Measurements from ENCODE around the gene TSR2.

Gene TSR2, protein sequence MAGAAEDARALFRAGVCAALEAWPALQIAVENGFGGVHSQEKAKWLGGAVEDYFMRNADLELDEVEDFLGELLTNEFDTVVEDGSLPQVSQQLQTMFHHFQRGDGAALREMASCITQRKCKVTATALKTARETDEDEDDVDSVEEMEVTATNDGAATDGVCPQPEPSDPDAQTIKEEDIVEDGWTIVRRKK

DNA sequence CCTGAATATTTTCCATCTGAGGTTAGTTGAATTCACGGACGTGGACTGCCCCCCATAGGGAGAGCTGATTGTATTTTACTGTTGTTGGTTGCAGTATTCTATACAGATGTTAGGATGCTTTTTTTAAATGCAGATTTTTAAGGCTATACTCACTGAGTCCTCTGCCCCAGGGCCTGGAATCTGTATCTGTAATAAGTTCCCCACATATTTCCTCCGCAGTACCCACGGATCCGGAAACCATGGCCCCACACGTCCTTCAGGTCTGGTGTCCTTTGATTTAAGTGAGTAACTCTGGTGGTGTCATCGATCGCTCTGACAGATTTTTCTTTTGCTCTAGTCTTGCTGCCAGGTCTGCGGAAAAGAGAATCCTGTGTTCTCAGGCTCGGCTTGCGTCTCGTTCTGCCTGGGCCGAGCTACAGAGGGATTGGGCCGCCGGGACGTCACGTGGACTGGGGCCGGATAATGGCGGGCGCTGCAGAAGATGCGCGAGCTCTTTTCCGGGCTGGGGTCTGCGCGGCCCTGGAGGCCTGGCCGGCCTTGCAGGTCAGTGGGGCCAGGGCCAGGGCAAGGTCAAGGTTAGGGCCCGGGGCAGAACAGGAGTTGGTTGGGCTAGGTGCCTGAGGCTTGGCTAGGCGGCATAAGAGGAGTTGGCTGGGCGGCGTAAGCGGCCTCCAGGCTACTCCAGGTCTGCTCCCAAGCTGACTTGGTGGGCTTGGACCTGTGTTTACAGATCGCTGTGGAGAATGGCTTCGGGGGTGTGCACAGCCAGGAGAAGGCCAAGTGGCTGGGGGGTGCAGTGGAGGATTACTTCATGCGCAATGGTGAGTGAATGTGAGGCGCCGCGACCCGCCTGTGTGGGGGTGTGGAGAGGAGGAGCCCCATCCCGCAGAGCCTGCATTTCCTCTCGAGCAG lies at the start of gene TSR2:
Gene TSR2, plus strand, starts transcription at position 445 of the 912 bp plus-strand sequence. Its CDS starts 18 bp downstream, at position 463.
- DNase-seq (ENCODE audit: low spot score) = peak; percentile 77

DNA sequence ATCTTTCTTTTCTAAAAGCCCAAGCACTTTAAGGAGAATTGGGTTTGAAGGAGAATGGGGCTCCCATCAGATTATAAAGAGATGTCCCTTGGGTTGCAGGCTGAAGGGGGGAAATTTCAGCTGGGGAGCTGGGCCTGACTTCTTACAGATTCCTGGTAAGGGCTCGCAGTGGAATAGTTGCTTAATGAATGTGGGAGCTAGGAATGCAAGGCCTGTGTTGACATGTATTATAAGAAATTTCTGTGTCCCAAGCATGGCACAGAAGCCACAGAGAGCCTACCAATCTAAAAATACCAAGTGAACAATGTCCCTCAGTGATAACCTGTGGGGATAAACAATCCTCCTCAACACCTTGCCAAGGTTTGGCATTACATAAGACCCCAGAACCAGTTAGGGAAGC lies 43.1 kb upstream of the TSR2 start:
- DNase-seq (ENCODE audit: low spot score) = no peak

DNA sequence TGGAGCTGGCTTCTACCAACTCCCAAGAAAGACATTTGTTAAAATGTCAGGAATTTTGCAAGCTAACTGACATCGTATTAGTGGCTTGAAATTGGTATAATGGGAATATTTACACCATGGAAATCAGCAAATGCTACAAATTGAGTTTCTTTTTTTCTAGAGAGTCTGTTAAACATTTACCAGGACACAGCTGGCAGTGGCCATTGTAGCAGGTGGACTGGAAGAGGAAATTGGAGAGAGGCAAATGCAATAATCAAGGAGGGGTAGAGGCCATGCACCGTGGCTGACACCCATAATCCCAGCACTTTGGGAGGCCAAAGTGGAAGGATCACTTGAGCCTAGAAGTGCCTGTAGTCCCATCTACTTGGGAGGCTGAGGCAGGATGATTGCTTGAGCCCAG lies 32.9 kb upstream of the TSR2 start:
- no peak for DNase-seq (ENCODE audit: low spot score)

DNA sequence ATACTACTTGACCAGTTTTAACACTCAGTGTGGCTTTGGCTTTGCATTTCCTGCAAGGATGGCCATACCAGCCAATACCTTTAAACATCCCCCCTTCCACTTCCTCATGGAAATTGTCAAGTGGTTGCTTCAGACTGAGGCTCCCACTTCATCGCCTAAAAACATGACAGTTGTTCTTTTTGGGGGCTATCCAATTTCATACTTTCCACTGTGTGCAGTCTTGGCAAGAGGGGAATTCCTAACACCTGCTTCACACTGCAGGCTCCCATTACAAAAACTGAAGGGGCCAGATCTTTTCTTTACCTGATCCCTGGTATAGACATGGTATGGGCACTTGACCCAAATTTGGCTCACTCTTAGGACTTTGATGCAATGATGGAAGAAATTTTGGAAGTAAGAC lies 28.5 kb upstream of the TSR2 start:
- DNase-seq (ENCODE audit: low spot score) = no peak

DNA sequence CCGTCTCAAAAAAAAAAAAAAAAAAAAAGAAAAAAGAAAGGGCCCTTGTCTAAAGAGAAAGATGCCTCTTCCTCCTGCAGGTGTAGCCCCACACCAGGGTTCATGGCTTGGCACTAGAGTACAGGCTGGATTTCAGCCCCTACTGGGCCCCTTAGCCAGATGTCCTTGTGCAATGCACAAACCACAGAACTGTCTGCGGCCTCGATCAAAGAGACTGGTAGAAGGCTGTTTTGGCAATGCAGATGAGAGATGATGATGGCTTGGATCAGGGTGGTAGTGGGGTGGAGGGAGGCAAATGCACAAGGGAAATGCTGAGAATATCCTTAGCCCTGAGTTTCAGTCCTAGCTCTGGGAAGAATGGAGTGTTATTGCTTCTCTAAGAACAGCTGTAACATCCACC lies 26.5 kb upstream of the TSR2 start:
- no peak for DNase-seq (ENCODE audit: low spot score)

DNA sequence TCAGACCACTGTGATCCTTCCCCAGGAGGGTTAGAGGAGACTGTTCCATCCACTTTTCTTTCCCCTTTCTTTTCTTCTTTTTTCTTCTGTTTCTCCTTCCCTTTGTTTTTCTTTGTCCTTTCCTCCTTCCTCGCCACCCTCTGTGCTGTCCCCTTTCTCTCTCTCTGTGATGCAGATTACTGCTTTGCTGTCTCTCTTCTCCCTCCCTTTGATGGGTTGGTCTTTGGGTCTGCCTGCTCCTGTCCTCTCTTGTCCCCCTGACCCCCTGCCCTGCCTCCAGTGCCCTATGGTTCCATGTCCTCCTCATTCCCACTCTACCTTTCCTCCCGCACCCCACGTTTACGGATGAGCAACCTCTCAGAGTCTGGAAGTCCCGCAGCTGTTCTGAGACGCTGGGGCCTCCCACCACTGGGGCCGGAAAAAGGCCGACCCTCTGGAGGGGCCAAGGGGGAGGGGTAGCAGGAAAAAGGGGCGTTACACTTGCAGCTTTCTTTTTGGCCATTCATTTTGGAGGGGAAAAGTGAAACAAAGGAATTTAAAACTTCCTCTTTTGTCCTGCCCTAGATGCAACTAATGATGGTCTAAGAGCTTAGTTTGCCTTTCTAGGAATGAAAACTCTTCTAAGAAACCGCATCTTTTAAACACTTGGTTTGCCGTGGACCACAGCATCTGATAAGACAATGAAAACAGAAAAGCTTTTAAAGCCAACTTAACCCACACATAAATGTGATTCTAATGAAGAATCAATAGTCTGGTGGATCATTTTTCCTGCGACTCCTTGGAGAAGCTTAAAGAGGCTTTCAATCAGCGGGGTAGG lies 24.5 kb upstream of the TSR2 start:
- DNase-seq (ENCODE audit: low spot score) = peak; percentile 16

DNA sequence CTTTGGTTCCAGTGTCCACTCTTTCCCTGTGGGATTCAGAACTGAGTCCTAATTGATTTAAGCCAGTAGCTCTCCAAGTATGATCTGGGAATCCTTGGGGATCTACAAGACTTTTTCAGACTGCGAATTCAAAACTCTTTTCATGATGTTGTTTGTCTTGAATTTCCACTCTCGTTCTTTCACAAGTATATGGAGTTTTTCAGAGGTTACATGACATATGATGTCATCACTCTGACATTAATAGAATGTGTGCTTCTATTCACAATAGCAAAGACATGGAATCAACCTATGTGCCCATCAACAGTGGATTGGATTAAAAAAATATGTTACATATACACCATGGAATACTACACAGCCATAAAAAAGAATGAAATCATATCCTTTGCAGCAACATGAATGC lies 23.2 kb upstream of the TSR2 start:
- DNase-seq (ENCODE audit: low spot score) = no peak

DNA sequence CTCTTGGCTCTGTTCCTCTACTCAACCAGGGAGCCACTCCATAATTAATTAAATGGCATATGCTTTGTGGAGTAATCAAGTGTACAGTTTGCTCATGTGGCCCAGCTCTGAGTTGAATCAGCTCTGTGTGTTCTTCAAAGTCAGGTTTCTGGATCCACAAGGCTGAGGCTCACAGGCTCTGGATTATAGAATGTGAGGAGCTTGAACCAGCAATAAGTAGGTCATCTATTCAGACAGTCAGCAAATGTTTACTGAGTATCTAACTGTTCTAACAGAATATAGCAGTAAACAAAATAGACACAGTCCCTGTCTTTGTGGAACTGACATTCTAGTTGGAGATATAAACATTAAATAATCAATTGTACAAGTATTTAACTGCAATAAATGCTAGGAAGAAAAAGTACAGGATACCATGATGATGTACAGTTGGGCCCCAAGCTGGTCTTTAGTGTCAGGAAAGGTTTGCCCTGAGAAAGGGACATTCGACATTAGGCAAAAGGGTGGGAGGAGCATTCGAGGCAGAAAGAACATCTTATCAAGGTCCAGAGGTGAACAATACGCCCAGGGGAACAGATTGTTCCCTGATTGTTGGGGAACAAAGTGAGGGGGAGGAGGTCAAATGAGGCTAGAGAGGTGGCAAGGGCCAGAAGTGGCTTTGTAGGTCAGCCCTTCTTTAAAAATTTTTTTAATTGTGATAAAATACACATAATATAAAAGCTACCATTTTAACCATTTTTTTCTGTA lies 20.5 kb upstream of the TSR2 start:
- no peak for DNase-seq (ENCODE audit: low spot score)

DNA sequence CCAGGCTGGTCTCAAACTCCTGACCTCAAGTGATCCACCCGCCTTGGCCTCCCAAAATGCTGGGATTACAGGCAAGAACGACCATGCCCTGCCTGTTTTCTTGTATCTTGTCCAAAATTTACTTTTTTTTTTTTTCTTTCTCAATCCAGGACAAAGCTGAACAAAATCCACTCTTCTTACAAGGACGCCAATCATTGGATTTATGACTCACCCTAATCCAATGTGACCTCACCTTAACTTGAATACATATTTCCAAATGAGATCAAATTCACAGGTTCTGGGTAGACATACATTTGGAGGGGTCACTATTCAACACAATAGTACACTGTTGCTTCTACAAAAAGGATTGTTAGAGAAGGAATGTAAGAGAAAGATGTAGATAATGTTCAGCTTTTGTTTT lies 18.0 kb upstream of the TSR2 start:
- DNase-seq (ENCODE audit: low spot score) = no peak

DNA sequence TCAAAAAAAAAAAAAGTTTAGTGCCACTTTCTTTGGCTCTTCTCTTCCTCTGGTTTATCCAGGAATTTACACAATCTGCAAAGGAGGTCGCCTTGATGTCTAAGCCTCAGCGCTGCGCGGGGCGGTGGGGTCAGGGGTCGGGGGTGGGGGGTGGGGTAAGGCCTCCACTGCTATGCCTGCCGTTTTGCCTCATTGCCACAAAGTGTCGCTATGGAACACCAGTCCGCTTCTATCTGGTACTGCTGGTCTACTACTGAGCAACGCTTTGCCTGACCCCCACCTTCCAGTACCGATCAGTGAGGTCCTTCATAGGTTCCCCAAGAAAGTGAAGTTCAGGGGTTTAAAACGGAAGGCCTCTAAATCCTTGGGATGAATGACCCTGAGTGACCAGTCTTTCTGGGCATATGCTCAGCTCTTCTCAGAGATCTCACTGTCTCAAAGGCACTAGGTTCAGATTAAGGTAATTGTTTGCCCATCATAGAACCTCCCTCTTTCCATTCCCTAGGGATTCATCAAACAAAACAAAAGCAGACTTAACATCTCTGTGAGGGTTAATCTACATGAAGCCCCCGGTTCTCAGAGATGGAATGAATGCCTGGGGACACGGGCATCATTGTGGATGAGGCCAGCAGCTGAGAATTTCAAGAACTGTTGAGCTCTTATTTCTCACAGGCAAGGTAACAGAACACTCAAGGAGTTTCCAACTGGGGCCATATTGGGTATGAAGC lies 16.9 kb upstream of the TSR2 start:
- DNase-seq (ENCODE audit: low spot score) = peak; percentile 67

DNA sequence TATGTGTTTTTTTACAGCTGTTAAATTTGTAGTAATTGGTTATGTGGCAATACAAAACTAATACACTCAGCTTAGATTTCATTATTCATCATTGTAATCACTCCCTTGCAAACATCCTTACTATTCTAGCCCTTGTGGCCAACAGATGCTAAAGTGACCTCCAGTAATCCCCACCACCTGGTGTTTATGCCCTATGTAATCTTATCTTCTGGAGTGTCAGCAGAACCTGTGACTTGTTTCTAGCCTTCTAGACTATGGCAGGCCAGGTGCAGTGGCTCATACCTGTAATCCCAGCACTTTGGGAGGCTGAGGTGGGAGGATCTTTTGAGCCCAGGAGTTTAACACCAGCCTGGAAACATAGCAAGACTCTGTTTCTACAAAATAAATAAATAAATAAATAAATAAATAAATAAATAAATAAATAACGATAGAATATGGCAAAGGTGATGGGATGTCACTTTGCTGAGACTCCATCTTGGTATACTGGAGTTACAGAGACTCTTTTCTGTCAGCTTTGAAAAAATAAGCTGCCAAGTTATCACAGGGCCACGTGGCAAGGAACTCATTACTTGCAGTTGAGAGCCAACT lies 12.3 kb upstream of the TSR2 start:
- no peak for DNase-seq (ENCODE audit: low spot score)

DNA sequence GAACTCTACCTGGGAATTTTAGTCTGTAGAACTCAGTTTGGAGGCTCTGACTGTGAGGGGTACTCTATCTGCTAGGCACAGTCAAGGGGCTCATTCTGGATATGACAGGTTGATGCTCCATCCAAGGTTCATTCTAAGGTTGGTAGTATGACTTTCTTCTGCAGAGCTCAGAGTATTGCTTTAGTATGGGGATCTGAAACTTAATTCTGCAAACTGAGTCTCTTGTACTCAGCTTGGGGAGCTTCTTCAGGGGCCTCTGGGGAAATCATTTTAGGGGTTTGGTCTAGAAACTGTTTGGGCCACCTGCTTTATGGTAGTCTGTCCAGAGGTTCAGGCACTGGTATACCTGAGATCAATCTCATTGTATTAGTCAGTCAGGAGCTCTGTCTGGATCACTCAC lies 9.7 kb upstream of the TSR2 start:
- no peak for DNase-seq (ENCODE audit: low spot score)

DNA sequence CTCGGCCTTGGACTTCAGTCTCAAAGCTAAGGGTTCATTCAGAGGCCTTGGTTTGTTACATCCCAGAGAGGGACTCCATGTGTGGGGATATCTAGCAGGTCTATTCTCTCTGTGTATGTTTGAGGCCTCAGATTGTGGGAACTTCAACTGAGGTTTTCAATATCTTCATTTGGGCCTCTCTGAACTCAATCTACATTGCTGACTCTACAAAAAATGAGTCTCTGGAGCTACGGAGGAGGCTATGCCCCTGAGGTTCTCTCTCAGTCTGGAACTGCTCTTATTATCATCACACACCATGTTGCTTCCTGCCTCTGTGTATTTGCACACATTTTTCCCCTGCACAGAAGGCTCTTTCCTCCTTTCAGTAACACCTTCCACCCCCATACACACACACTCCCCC lies 5.1 kb upstream of the TSR2 start:
- no peak for DNase-seq (ENCODE audit: low spot score)

DNA sequence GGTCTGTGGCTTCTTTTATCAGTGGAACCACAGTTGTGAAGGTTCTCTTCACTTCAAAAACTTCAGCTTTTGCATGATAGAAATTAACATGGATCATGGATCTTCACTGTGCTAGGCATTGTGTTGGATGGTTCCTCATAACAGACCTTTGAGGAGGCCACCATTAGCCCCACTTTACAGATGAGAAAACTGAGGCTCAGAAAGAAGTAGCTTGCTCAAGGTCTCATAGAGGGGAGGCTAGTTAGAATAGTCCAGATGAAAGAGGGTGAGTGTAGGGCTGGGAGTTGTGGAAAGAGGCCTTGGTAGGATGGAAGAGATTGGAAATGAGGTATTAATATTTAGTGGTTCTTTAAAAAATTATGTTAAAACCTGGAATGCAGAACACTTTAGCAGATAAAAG lies 2.6 kb downstream of the TSR2 start:
- no peak for DNase-seq (ENCODE audit: low spot score)

DNA sequence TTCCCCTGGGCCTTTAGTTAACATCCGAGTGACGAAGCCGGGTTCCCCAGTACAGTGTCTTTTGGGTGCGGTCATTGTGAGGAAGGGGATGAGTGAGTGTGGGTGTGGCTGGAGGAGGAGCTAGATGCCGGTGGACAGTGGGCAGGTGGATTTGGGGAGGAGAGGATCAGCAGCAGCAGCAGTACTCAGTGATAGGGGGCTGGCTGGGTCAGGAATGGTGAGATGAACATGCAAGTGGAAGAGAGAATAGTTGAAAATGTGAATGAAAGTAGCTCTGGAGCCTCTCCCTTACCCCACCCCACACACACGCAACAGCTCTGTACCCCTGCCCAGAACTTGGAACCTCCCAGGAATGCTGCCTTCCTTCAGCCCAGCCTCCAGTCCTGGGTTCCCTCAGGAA lies 4.5 kb downstream of the TSR2 start:
- no peak for DNase-seq (ENCODE audit: low spot score)

DNA sequence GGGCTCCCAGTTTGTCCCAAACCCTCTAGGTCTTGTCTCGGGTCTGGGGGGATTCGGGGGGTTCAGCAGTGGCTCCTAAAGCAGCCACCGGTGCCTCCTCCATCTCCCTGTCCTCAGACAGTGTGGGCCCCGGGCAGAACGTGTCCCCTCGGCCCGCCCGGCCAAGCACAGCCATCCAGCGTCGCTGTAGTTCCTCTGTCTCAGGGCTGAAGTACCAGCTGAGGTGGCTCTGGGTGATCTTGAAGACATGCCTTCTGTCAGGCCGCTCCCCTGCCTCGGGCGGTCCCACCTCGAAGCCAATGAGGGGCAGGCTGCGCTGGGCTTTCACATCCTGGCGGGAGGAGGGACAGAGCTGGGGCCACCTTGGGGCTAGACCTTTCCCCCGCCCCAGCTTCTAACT lies 5.9 kb downstream of the TSR2 start:
- DNase-seq (ENCODE audit: low spot score) = peak; percentile 7

DNA sequence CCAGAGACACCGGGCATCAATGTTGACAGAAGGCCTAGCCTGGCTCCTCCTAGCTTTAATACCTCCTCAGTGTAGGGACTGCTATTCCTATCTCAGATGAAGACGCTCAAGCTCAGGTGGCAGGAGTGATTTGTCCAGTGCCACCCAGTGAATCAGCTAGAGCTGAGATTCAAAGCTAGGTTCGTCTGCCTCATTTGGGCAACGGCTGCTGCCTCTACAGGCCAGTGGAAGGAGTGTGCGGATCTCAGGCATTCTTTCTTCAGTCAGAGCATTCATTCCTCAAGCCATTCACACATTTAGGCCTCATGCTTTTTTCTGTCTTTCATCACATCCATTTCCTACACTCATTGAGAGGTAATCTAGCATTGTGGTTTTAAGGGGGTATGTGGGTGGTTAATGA lies 7.3 kb downstream of the TSR2 start:
- peak; percentile 26 for DNase-seq (ENCODE audit: low spot score)

DNA sequence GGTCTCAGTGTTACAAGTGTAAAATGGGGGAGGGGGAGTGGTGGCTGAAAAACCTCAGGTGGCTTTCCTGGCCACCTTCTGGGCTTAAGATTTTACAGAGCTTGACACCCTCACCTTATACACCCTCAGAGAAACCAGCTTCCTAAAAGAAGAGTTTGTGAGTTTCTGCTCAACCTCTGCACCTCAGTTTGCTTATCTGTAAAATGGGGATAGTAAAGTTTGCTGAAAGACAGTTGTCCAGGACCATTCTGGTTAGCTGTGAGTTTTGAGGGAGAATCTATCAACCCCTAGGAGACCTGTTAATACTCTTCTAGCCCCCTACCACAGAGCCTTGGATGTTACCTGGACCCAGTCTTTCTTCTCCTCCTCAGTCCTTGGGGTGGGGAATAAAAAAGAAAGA lies 9.7 kb downstream of the TSR2 start:
- no peak for DNase-seq (ENCODE audit: low spot score)

DNA sequence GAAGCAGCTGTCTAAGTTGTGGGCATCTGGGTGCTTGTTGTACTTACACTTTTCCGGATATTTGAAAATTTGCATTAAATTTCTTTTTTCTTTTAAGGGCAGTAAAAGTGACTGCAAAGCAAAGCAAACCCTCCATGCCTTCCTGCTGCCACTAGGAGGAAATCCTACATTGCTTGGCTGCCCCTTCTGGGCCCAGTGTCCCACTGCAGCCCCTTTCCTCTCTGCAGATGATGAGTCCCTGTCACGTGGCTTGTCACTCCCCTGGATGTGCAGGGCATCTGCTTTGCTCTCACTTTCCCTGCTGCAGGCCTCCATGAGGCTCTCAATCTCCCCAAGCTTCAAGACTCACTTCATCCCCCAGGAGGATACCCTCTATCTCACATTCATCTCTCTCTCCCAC lies 12.7 kb downstream of the TSR2 start:
- peak; percentile 46 for DNase-seq (ENCODE audit: low spot score)

DNA sequence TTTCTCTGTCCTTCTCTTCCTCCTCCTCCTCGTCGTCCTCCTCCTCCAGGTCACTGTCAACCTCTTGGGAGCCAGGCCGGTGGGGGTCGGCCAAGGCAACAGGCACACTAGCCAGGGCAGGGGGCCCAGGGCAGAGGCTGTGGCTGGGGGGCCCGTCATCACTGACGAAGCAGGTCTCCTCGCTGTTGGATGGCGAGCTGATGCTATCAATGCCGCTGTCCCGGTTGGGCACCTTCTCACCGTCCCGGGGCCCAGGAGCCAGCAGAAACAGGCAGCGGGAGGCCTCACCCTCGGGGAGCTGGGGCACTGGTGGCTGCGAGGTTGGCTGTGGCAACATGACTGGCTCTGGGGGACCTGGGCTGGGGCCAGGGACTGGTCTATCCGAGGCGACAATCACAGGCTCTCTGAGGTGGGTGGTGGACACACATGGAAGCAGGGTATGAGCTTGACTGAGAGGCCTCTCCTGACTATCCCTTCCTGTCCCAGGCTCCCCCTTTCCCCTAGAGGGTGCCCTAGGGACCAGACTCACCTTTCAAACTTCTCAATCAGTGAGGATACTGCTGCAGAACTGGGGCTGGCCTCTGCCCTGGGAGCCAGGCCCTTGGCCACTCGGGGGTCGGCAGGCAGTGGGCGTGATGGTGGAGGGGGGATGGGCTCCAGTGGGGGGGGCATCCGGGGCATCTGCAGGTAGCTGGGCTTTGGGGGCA lies 30.0 kb downstream of the TSR2 start:
- no peak for DNase-seq (ENCODE audit: low spot score)

Data from iPS-NIHi11 (cell line).